Activated naive CD8-positive, alpha-beta T cell (primary cell): ENCODE results near the gene CCDC85C.
A peak's percentile ranks its signal among the peaks of the same experiment; 100 is the strongest.

Source experiments
- H3K27ac Mint-ChIP-seq: one replicate; pipeline ENCODE4 v1.8.0; 2021; ENCODE audit warnings: mixed read lengths
- H3K27me3 Mint-ChIP-seq: one replicate; pipeline ENCODE4 v1.8.0; 2021; ENCODE audit warnings: mixed read lengths
- H3K36me3 Mint-ChIP-seq: one replicate; pipeline ENCODE4 v1.8.0; 2021; ENCODE audit warnings: mixed read lengths
- H3K4me1 Mint-ChIP-seq: one replicate; pipeline ENCODE4 v1.8.0; 2021; ENCODE audit warnings: low read depth, mixed read lengths
- H3K4me3 Mint-ChIP-seq: one replicate; pipeline ENCODE4 v1.8.0; 2021; ENCODE audit warnings: mild to moderate bottlenecking, mixed read lengths
- H3K9me3 Mint-ChIP-seq: one replicate; pipeline ENCODE4 v1.8.0; 2021; ENCODE audit warnings: low read depth, mixed read lengths

CCDC85C gene

GRCh38 chr14:99519931-99520421 lies 84.0 kb downstream of the CCDC85C start:
- Mint-ChIP-seq H3K27ac (no peak overlapping the region), H3K9me3 (no peaks in the 10 kb centered on the region), H3K27me3 (no peaks in the 10 kb centered on the region), H3K4me3 (no peak overlapping the region), H3K36me3 (no peaks in the 10 kb centered on the region), H3K4me1 (peaks cover 6% of the 10 kb centered on the region)

- H3K36me3 Mint-ChIP-seq: no peaks in the 10 kb centered on the region
- no peaks in the 10 kb centered on the region for H3K27me3 Mint-ChIP-seq
- H3K4me1 Mint-ChIP-seq: peaks cover 2% of the 10 kb centered on the region
- no peak overlapping the region for H3K4me3 Mint-ChIP-seq
- no peak overlapping the region for H3K27ac Mint-ChIP-seq
- no peaks in the 10 kb centered on the region for H3K9me3 Mint-ChIP-seq
Measured at GRCh38 chr14:99519347-99519881, 84.6 kb downstream of the CCDC85C start.

GRCh38 chr14:99518441-99519346 lies 85.3 kb downstream of the CCDC85C start:
- no peak overlapping the region for H3K4me3 Mint-ChIP-seq
- no peak overlapping the region for H3K27ac Mint-ChIP-seq
- no peaks in the 10 kb centered on the region for H3K27me3 Mint-ChIP-seq
- H3K36me3 Mint-ChIP-seq: no peaks in the 10 kb centered on the region
- H3K9me3 Mint-ChIP-seq: no peaks in the 10 kb centered on the region
- H3K4me1 Mint-ChIP-seq: no peaks in the 10 kb centered on the region

GRCh38 chr14:99517643-99518381 lies 86.2 kb downstream of the CCDC85C start:
- no peaks in the 10 kb centered on the region for H3K9me3 Mint-ChIP-seq
- H3K27ac Mint-ChIP-seq: no peak overlapping the region
- no peak overlapping the region for H3K4me3 Mint-ChIP-seq
- no peaks in the 10 kb centered on the region for H3K27me3 Mint-ChIP-seq
- no peaks in the 10 kb centered on the region for H3K4me1 Mint-ChIP-seq
- no peaks in the 10 kb centered on the region for H3K36me3 Mint-ChIP-seq

- Mint-ChIP-seq H3K36me3 (no peaks in the 10 kb centered on the region), H3K4me1 (no peaks in the 10 kb centered on the region), H3K9me3 (no peaks in the 10 kb centered on the region), H3K27me3 (no peaks in the 10 kb centered on the region), H3K4me3 (no peak overlapping the region), H3K27ac (no peak overlapping the region)
Measured at GRCh38 chr14:99516871-99517642, 87.0 kb downstream of the CCDC85C start.

GRCh38 chr14:99516156-99516870 lies 87.7 kb downstream of the CCDC85C start:
- Mint-ChIP-seq H3K4me3 (no peak overlapping the region), H3K36me3 (no peaks in the 10 kb centered on the region), H3K27ac (no peak overlapping the region), H3K4me1 (no peaks in the 10 kb centered on the region), H3K9me3 (no peaks in the 10 kb centered on the region), H3K27me3 (no peaks in the 10 kb centered on the region)

GRCh38 chr14:99515301-99516155 lies 88.5 kb downstream of the CCDC85C start:
- Mint-ChIP-seq H3K4me3 (no peak overlapping the region), H3K36me3 (no peaks in the 10 kb centered on the region), H3K27ac (no peak overlapping the region), H3K27me3 (no peaks in the 10 kb centered on the region), H3K4me1 (no peaks in the 10 kb centered on the region), H3K9me3 (no peaks in the 10 kb centered on the region)

GRCh38 chr14:99514552-99515300 lies 89.3 kb downstream of the CCDC85C start:
- Mint-ChIP-seq H3K4me1 (no peaks in the 10 kb centered on the region), H3K36me3 (no peaks in the 10 kb centered on the region), H3K27ac (no peak overlapping the region), H3K9me3 (no peaks in the 10 kb centered on the region), H3K27me3 (no peaks in the 10 kb centered on the region), H3K4me3 (no peak overlapping the region)

GRCh38 chr14:99513946-99514551 lies 90.0 kb downstream of the CCDC85C start:
- Mint-ChIP-seq H3K27me3 (no peaks in the 10 kb centered on the region), H3K4me1 (no peaks in the 10 kb centered on the region), H3K36me3 (no peaks in the 10 kb centered on the region), H3K9me3 (no peaks in the 10 kb centered on the region), H3K27ac (peak overlapping the region; percentile 54), H3K4me3 (no peak overlapping the region)

GRCh38 chr14:99513183-99513694 lies 90.8 kb downstream of the CCDC85C start:
- Mint-ChIP-seq H3K9me3 (no peaks in the 10 kb centered on the region), H3K27me3 (no peaks in the 10 kb centered on the region), H3K4me1 (no peaks in the 10 kb centered on the region), H3K36me3 (no peaks in the 10 kb centered on the region), H3K27ac (no peak overlapping the region), H3K4me3 (no peak overlapping the region)

GRCh38 chr14:99512571-99513182 lies 91.3 kb downstream of the CCDC85C start:
- H3K4me1 Mint-ChIP-seq: no peaks in the 10 kb centered on the region
- no peaks in the 10 kb centered on the region for H3K9me3 Mint-ChIP-seq
- no peak overlapping the region for H3K27ac Mint-ChIP-seq
- H3K4me3 Mint-ChIP-seq: no peak overlapping the region
- H3K27me3 Mint-ChIP-seq: no peaks in the 10 kb centered on the region
- H3K36me3 Mint-ChIP-seq: no peaks in the 10 kb centered on the region

- Mint-ChIP-seq H3K36me3 (no peaks in the 10 kb centered on the region), H3K27ac (no peak overlapping the region)
Measured at GRCh38 chr14:99512110-99512449, 91.9 kb downstream of the CCDC85C start.

More at GRCh38 chr14:99512110-99512449, 91.9 kb downstream of the CCDC85C start:
- H3K27me3 Mint-ChIP-seq: no peaks in the 10 kb centered on the region
- no peak overlapping the region for H3K4me3 Mint-ChIP-seq
- no peaks in the 10 kb centered on the region for H3K9me3 Mint-ChIP-seq
- no peaks in the 10 kb centered on the region for H3K4me1 Mint-ChIP-seq
